ENCODE measurements around the gene DUSP8. TPM values are rescaled to one million over a fixed set of nuclear protein-coding genes. Genes with fewer than 3 reads are reported as not detected.

The DUSP8 gene
- total and polyA plus RNA-seq, 8 donors, result 0.80 to 21.8 (median 1.7) TPM

GRCh38 chr11:1518301-1518700, 53.8 kb downstream of the DUSP8 start:
- intact Hi-C loops (cut with DNase I), result loop anchor here in 1 of 2 donors (5.0 to 10.0 kb wide), 2 partner anchors 224 to 316 kb away; no protein-coding TSS in a partner anchor
- Histone ChIP-seq H3K27ac (no peak overlapping the region), H3K4me3 (no peak overlapping the region), H3K9me3 (no peaks in the 10 kb centered on the region), H3K27me3 (no peaks in the 10 kb centered on the region), H3K4me1 (peaks cover 6 to 37% of the 10 kb centered on the region in 2 donors), H3K36me3 (no peaks in the 10 kb centered on the region)
- no peak for ATAC-seq
- TF ChIP-seq CTCF (IDR thresholded peaks at IDR 0.05), result no peak
- peak in 1 of 4 donors; percentile 72 for DNase-seq

GRCh38 chr11:1517117-1518005, 54.7 kb downstream of the DUSP8 start:
- Histone ChIP-seq H3K4me1 (peaks cover 6 to 38% of the 10 kb centered on the region in 2 donors), H3K27me3 (no peaks in the 10 kb centered on the region), H3K4me3 (no peak overlapping the region), H3K9me3 (no peaks in the 10 kb centered on the region), H3K27ac (no peak overlapping the region), H3K36me3 (no peaks in the 10 kb centered on the region)
- intact Hi-C loops (cut with DNase I), result loop anchor here in 1 of 2 donors (5.0 to 10.0 kb wide), 2 partner anchors 223 to 315 kb away; no protein-coding TSS in a partner anchor
- ATAC-seq (no peak), DNase-seq (peak in 1 of 4 donors; percentile 63)
- TF ChIP-seq CTCF (IDR thresholded peaks at IDR 0.05), result no peak

GRCh38 chr11:1516273-1517067, 55.6 kb downstream of the DUSP8 start:
- ATAC-seq (no peak), DNase-seq (peak in 1 of 4 donors; percentile 56)
- no peaks in the 10 kb centered on the region for H3K36me3 ChIP-seq
- H3K9me3 ChIP-seq, result no peaks in the 10 kb centered on the region
- H3K4me3 ChIP-seq, result no peak overlapping the region
- no peaks in the 10 kb centered on the region for H3K27me3 ChIP-seq
- no peak overlapping the region for H3K27ac ChIP-seq
- intact Hi-C loops (cut with DNase I), result loop anchor here in 1 of 2 donors (5.0 to 10.0 kb wide), 2 partner anchors 222 to 314 kb away; no protein-coding TSS in a partner anchor
- no peak for TF ChIP-seq CTCF (IDR thresholded peaks at IDR 0.05)
- peaks cover 6 to 38% of the 10 kb centered on the region in 2 donors for H3K4me1 ChIP-seq

- intact Hi-C loops (cut with DNase I), result loop anchor here in 1 of 2 donors (5.0 to 10.0 kb wide), 2 partner anchors 221 to 313 kb away; no protein-coding TSS in a partner anchor
- H3K4me1 ChIP-seq, result peaks cover 6 to 38% of the 10 kb centered on the region in 2 donors
- H3K36me3 ChIP-seq, result no peaks in the 10 kb centered on the region
- H3K27me3 ChIP-seq, result no peaks in the 10 kb centered on the region
- H3K27ac ChIP-seq, result no peak overlapping the region
- ATAC-seq (peak; percentile 97), DNase-seq (peak; percentile 66 to 94 (median 76))
- TF ChIP-seq CTCF (IDR thresholded peaks at IDR 0.05), result peak; percentile 87 to 94
- no peaks in the 10 kb centered on the region for H3K9me3 ChIP-seq
- H3K4me3 ChIP-seq, result no peak overlapping the region
Measured at GRCh38 chr11:1515082-1516060, 56.7 kb downstream of the DUSP8 start.
